DND-41 (cell line): ENCODE measurements around the gene FREM1.

Source experiments
- ATAC-seq: fragments of 200-7000 bp; cut with Tn5 transposase; 3 replicates; pipeline ENCODE4 v1.9.1; 2021; ENCODE audit warnings: low read depth; ENCODE audit not compliant: insufficient read depth
- DNase-seq: peaks from one replicate; pipeline ENCODE4 v3.0.0-alpha.2; 2020
- H2AFZ ChIP-seq: 2 replicates; pipeline ENCODE4 v1.6.0; 2012; ENCODE audit warnings: low read depth, low read length
- H3K27ac ChIP-seq: 2 replicates; pipeline ENCODE4 v1.5.1; 2012; ENCODE audit warnings: low read length, inconsistent platforms
- H3K27me3 ChIP-seq: fragments of 200-600 bp; sonication (generic); 2 replicates; pipeline ENCODE4 v1.6.0; 2012; ENCODE audit warnings: low read length, mild to moderate bottlenecking, inconsistent platforms; ENCODE audit not compliant: insufficient read depth, poor library complexity
- H3K36me3 ChIP-seq: 2 replicates; pipeline ENCODE4 v1.5.1; 2012; ENCODE audit warnings: low read length, inconsistent platforms; ENCODE audit not compliant: insufficient read depth
- H3K4me1 ChIP-seq: 2 replicates; pipeline ENCODE4 v1.5.1; 2012; ENCODE audit warnings: mild to moderate bottlenecking, low read length; ENCODE audit not compliant: insufficient read depth
- H3K4me2 ChIP-seq: 2 replicates; pipeline ENCODE4 v1.6.0; 2012; ENCODE audit warnings: mild to moderate bottlenecking, moderate library complexity, low read length, inconsistent platforms; ENCODE audit not compliant: insufficient read depth
- H3K4me3 ChIP-seq, 2 experiments: fragments of 200-600 bp in 1 of 2; shearing (Covaris generic) in 1 of 2; 2 replicates each; pipeline ENCODE4 v1.5.1; 2012 to 2016; ENCODE audit warnings: inconsistent platforms in 2 of 2, low read length in 2 of 2, mild to moderate bottlenecking in 2 of 2, low read depth in 1 of 2, moderate library complexity in 1 of 2
- H3K79me2 ChIP-seq: 2 replicates; pipeline ENCODE4 v1.6.0; 2012; ENCODE audit warnings: low read length, inconsistent platforms; ENCODE audit not compliant: insufficient read depth
- H3K9ac ChIP-seq: 2 replicates; pipeline ENCODE4 v1.6.0; 2012; ENCODE audit warnings: low read depth, mild to moderate bottlenecking, inconsistent platforms, low read length, moderate library complexity
- H3K9me3 ChIP-seq: 2 replicates; pipeline ENCODE4 v1.5.1; 2012; ENCODE audit warnings: low read length, moderate library complexity, mild to moderate bottlenecking, inconsistent platforms; ENCODE audit not compliant: insufficient read depth, severe bottlenecking
- H4K20me1 ChIP-seq: 2 replicates; pipeline ENCODE4 v1.6.0; 2012; ENCODE audit warnings: low read length; ENCODE audit not compliant: insufficient read depth
- EZH2 ChIP-seq: IDR thresholded peaks from 3 replicates; pipeline ENCODE4 v1.6.1; 2012; ENCODE audit warnings: borderline replicate concordance, low read depth, mild to moderate bottlenecking, moderate library complexity, low read length, inconsistent platforms; ENCODE audit not compliant: severe bottlenecking
- TF ChIP-seq, protein P1 (sequence below): IDR thresholded peaks from 2 replicates; pipeline ENCODE4 v1.5.1; 2012; ENCODE audit warnings: borderline replicate concordance, low read length, moderate library complexity, mild to moderate bottlenecking; ENCODE audit not compliant: poor library complexity, severe bottlenecking; ENCODE audit errors: extremely low read depth

FREM1 gene

DNA sequence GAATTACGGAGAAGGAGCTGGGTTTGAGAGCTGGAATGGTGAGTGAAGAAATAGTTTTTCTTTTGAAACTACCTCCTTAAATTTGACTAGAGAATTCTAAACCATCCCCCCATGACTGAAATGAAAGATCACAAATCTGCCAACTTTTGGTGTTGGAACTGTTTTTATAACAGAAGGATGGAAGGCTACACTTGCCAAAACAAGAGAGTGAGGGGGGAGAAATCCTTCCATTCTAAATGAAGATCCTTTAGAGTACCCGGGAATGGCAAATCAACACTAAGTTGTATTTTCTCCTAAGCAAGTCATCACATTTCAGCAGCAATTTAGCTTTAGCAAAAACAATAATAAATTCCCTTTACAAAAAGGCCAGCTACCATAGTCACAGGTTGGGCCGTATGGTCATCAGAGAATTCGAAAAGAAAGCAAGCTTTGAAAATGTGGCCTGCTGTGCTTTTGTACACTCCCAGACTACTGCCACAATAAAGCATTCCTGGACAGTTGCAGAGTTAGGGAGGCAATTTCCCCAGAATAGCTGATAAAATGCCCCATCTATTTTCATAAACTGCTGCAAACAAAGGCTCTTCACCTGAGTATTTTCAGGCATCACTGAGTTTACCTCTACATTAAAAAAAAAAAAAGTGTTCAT lies 25.0 kb upstream of the FREM1 start:
- Histone ChIP-seq H3K79me2 (no peaks in the 10 kb centered on the region), H3K4me2 (no peak overlapping the region), H3K27ac (no peak overlapping the region), H3K36me3 (no peaks in the 10 kb centered on the region), H2AFZ (no peak overlapping the region), H3K4me1 (no peaks in the 10 kb centered on the region), H3K9ac (no peak overlapping the region), H3K9me3 (no peaks in the 10 kb centered on the region), H4K20me1 (no peaks in the 10 kb centered on the region), H3K27me3 (no peaks in the 10 kb centered on the region), H3K4me3 (no peak overlapping the region)
- no peak for TF ChIP-seq EZH2
- TF ChIP-seq, protein P1, sequence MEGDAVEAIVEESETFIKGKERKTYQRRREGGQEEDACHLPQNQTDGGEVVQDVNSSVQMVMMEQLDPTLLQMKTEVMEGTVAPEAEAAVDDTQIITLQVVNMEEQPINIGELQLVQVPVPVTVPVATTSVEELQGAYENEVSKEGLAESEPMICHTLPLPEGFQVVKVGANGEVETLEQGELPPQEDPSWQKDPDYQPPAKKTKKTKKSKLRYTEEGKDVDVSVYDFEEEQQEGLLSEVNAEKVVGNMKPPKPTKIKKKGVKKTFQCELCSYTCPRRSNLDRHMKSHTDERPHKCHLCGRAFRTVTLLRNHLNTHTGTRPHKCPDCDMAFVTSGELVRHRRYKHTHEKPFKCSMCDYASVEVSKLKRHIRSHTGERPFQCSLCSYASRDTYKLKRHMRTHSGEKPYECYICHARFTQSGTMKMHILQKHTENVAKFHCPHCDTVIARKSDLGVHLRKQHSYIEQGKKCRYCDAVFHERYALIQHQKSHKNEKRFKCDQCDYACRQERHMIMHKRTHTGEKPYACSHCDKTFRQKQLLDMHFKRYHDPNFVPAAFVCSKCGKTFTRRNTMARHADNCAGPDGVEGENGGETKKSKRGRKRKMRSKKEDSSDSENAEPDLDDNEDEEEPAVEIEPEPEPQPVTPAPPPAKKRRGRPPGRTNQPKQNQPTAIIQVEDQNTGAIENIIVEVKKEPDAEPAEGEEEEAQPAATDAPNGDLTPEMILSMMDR: no peak
- ATAC-seq (no peak), DNase-seq (no peak)

DNA sequence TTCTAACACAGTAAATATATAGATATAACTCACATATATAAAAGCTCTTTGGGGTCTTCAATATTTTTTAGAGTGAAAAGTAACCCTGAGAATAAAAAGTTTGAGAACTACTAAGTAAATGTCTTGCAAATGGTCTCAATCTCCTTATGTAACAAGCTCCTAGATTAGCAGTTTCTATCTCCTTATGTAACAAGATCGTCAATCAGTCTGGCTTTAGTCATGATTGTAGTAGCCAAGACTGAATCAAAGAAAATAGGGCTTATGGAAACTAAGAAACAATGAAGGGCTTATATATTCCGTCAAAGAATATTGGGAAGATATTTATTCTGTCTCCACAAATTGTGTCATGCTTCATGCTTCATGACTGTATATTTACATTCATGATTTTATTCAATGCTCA lies 22.4 kb upstream of the FREM1 start:
- Histone ChIP-seq H3K9ac (no peak overlapping the region), H4K20me1 (no peaks in the 10 kb centered on the region), H3K4me2 (no peak overlapping the region), H3K27ac (no peak overlapping the region), H3K4me1 (no peaks in the 10 kb centered on the region), H3K36me3 (no peaks in the 10 kb centered on the region), H3K79me2 (no peaks in the 10 kb centered on the region), H3K9me3 (no peaks in the 10 kb centered on the region), H3K27me3 (no peaks in the 10 kb centered on the region), H3K4me3 (no peak overlapping the region), H2AFZ (no peak overlapping the region)
- ATAC-seq (no peak), DNase-seq (no peak)
- TF ChIP-seq EZH2: no peak
- TF ChIP-seq, protein P1: no peak

DNA sequence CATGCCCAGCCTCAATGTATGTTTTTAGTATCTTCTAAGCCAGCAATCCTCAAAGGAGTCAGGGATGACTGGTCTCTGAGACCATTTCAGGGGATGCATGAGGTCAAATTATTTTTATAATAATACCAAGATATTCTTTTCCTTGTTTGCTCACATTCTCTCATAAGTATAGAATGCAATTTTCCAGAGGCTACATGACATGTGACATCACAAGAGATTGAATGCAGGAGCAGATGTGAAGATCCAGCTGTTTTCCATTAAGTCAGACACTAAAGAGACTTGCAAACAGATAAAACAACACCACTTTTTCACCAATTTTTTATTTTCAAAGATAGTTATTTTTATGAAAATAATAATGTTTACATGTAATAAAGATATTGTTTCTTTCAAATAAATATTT lies 22.0 kb upstream of the FREM1 start:
- H3K4me2 ChIP-seq: no peak overlapping the region
- DNase-seq (no peak), ATAC-seq (no peak)
- H3K9ac ChIP-seq: no peak overlapping the region
- no peaks in the 10 kb centered on the region for H3K27me3 ChIP-seq
- no peaks in the 10 kb centered on the region for H4K20me1 ChIP-seq
- H3K4me3 ChIP-seq: no peak overlapping the region
- no peaks in the 10 kb centered on the region for H3K79me2 ChIP-seq
- H3K36me3 ChIP-seq: no peaks in the 10 kb centered on the region
- H3K4me1 ChIP-seq: no peaks in the 10 kb centered on the region
- no peak overlapping the region for H2AFZ ChIP-seq
- H3K27ac ChIP-seq: no peak overlapping the region
- no peaks in the 10 kb centered on the region for H3K9me3 ChIP-seq
- no peak for TF ChIP-seq EZH2
- TF ChIP-seq, protein P1: no peak
